GM19239 (cell line): Measurements from ENCODE around the gene ADCY10.

Experiments used
- DNase-seq: peaks from one replicate; pipeline ENCODE4 v3.0.0; 2011; ENCODE audit warnings: low spot score; ENCODE audit not compliant: insufficient read length
- FAIRE-seq: peaks from 2 replicates; lab custom pipeline; 2011; peaks lifted over from hg19 to GRCh38; lab: Jason Lieb, UNC

The ADCY10 gene

GRCh38 chr1:167763525-167764220 is 150.3 kb downstream of the ADCY10 start:
- FAIRE-seq, result no peak
- no peak for DNase-seq

DNA sequence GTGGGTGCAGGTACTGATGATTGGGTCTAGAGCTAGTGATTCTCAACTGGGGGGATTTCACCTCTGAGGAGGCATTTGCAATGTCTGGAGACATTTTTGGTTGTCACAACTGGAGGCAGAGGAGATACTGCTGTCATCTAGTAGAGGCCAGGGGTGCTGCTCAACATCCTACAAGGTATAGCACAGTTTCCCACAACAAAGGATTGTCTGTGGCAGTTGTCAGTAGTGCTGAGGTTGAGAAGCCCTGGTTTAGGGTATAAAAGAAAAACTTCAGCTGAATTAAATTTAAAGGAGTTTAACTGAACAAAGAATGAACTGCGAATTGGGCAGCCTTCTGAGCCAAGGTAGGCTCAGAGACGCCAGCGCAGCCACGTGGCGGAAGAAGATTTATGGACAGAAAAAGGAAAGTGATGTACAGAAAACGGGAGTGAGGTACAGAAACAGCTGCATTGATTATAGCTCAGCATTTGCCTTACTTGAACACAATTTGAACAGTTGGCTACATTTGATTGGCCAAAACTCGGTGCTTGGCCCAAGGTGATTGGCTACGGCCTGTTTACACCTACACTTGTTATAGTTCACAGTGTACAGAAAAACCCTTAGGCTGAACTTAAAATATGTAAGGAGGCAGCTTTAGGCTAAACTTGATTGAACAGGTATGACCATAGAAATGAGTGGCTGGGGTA is 151.7 kb downstream of the ADCY10 start:
- DNase-seq (no peak), FAIRE-seq (no peak)

DNA sequence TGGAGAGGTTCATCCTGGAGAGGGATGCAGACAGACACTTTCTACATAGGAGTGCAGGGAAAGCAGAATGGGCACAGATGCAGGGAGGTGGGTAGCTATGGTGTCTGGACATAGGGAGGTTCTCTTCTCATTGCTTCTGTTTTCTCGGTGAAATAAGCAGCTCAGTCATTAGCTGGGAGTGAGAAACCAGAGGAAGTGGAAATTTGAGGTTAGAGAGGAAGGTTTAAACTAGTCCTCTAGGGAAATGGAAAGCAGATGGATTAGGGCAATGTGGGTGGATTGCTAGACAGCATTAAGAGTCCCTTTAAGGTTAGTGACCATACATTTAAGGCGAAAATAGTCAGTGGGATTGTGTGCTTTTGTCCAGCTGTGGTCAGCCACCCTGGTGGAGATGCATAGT is 152.5 kb downstream of the ADCY10 start:
- DNase-seq (no peak), FAIRE-seq (no peak)
